ENCODE data around the gene PLA2G6. TPM values are rescaled to one million over a fixed set of nuclear protein-coding genes. Genes with fewer than 3 reads are reported as not detected.

The PLA2G6 gene
- total and polyA plus RNA-seq, 2 of the 8 experiments (the other 6 are each of a cell fraction or from before 2014, with no cell fraction given), result 13.2 to 21.0 TPM

DNA sequence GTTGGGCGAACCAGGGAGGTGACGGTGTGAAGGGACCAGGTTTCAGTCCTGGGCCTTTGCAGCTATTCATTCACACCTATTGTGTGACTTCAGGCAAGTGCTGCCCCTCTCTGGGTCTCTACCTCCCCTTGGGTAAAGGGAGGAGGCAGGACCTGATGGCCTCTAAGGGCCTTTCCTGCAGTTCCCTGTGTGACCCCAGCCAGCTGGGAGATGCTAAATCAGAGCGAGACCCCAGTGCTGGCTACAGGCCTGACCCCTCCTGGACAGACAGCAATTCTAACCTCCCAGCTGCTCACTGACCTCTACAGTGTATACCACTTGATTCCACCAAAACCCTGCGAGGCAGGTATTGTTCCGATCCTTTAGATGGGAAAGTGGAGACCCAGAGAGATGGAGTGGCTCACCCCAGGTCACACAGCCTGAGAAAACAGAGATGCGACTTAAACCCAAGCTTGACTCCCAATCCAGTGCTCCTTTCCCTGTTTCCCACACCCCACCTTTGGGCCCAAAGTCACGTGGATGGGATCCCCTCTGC is 26.3 kb upstream of the PLA2G6 start:
- Histone ChIP-seq H2AK5ac (ENCODE audit: low read depth, low read length) (no peak overlapping the region), H3K79me1 (ENCODE audit: low read depth, low read length) (peaks cover 3% of the 10 kb centered on the region; the same call in 1 of the 2 replicates), H2BK15ac (ENCODE audit: low read length) (no peak overlapping the region), H4K91ac (replicated peaks; ENCODE audit: insufficient read length, low read length) (no peak overlapping the region), H2BK12ac (ENCODE audit: low read depth, low read length) (peak overlapping the region; percentile 17; the same call in 1 of the 2 replicates), H3K27me3 (replicated peaks in 1 of 4; ENCODE audit: control insufficient read depth in 3 of 4, extremely low read depth in 1 of 4, insufficient read depth in 3 of 4, low read length in 3 of 4) (peaks cover 0 to 4% (median 3%) of the 10 kb centered on the region in 4 experiments; a peak in 5 of 7 replicates), H3K36me3 (ENCODE audit: control insufficient read depth in 2 of 4, insufficient read depth in 4 of 4, low read length in 3 of 4) (no peaks in the 10 kb centered on the region), H3K18ac (ENCODE audit: extremely low read depth, low read length) (no peak overlapping the region), H3K27ac (ENCODE audit: low read depth, low read length) (no peak overlapping the region), H4K8ac (ENCODE audit: extremely low read depth, insufficient read depth, low read length) (no peak overlapping the region), H3K79me2 (ENCODE audit: control insufficient read depth in 1 of 2, insufficient read depth in 2 of 2, low read length in 2 of 2) (peaks cover 2 to 21% of the 10 kb centered on the region in 2 experiments; a peak in 2 of 4 replicates), H3K14ac (ENCODE audit: insufficient read length) (no peak overlapping the region), H3K56ac (replicated peaks; ENCODE audit: insufficient read length, low read depth, low read length) (no peak overlapping the region), H4K5ac (ENCODE audit: insufficient read length, low read depth, low read length) (no peak overlapping the region), H3K23me2 (ENCODE audit: low read depth, low read length) (peaks cover 6% of the 10 kb centered on the region), H4K20me1 (replicated peaks in 1 of 2; ENCODE audit: control insufficient read depth in 1 of 2, insufficient read depth in 2 of 2, low read length in 2 of 2) (peaks cover 7 to 19% of the 10 kb centered on the region in 2 experiments), H2AFZ (ENCODE audit: low read length) (no peak overlapping the region), H3K4me2 (ENCODE audit: insufficient read depth in 1 of 2, low read depth in 2 of 2, low read length in 2 of 2) (no peak overlapping the region), H3K4ac (replicated peaks; ENCODE audit: insufficient read length, low read depth, low read length) (no peak overlapping the region), H3K9me3 (ENCODE audit: insufficient read depth in 2 of 2, low read depth in 1 of 2, low read length in 1 of 2) (no peaks in the 10 kb centered on the region), H2BK5ac (ENCODE audit: low read depth, low read length) (no peak overlapping the region), H2BK120ac (replicated peaks; ENCODE audit: low read depth, low read length) (no peak overlapping the region), H3K4me3 (ENCODE audit: extremely low read depth in 1 of 4, insufficient read depth in 2 of 4, low read depth in 3 of 4, low read length in 4 of 4) (no peak overlapping the region), H3K9ac (replicated peaks in 1 of 4; ENCODE audit: extremely low read depth in 1 of 4, low read depth in 3 of 4, low read length in 3 of 4) (no peak overlapping the region), H3K23ac (ENCODE audit: insufficient read length) (no peak overlapping the region), H3K4me1 (replicated peaks in 1 of 4; ENCODE audit: control insufficient read depth in 3 of 4, insufficient read depth in 4 of 4, low read length in 3 of 4) (peaks cover 0 to 10% (median 2%) of the 10 kb centered on the region in 4 experiments; a peak in 5 of 7 replicates), H2BK20ac (ENCODE audit: low read length) (no peak overlapping the region)
- 91% methylated on average over 7 of the region's 7 CpGs; no CpG with 5 or more reads in 1 of the 2 experiments for WGBS, 2 experiments (ENCODE audit: extremely low coverage in 1 of 2, insufficient coverage in 1 of 2, insufficient read length in 1 of 2, insufficient replicate concordance in 2 of 2, low coverage in 1 of 2, low lambda C conversion rate in 2 of 2, missing lambda C conversion rate in 1 of 2)
- POLR2A ChIA-PET (ENCODE audit: partially characterized antibody), result interaction anchor here (2.1 kb wide), 1 partner anchor 17 kb away, joined by 6 read pairs; no protein-coding TSS in a partner anchor
- DNase-seq (ENCODE audit: low read depth in 1 of 2, low spot score in 2 of 2) (no peak), FAIRE-seq (no peak)
- TF ChIP-seq, protein P1, sequence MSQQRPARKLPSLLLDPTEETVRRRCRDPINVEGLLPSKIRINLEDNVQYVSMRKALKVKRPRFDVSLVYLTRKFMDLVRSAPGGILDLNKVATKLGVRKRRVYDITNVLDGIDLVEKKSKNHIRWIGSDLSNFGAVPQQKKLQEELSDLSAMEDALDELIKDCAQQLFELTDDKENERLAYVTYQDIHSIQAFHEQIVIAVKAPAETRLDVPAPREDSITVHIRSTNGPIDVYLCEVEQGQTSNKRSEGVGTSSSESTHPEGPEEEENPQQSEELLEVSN (IDR thresholded peaks at IDR 0.05), result no peak
- TF ChIP-seq SIX5 (IDR thresholded peaks at IDR 0.05; ENCODE audit: low read depth, low read length) (no peak), SP4 (IDR thresholded peaks at IDR 0.05; ENCODE audit: low read length) (no peak), SP1 (IDR thresholded peaks at IDR 0.05; ENCODE audit: low read depth, low read length) (no peak), TCF12 (IDR thresholded peaks at IDR 0.05; ENCODE audit: low read depth, low read length) (no peak), BRCA1 (IDR thresholded peaks at IDR 0.05; ENCODE audit: low read depth, low read length) (no peak), BCL11A (IDR thresholded peaks at IDR 0.05; ENCODE audit: low read depth in 2 of 2, low read length in 2 of 2) (no peak), SAP30 (IDR thresholded peaks at IDR 0.05; ENCODE audit: insufficient read depth, insufficient replicate concordance, low read length) (no peak), JUN (IDR thresholded peaks at IDR 0.05; ENCODE audit: low read depth, low read length) (no peak)
- TF ChIP-seq, protein P2, sequence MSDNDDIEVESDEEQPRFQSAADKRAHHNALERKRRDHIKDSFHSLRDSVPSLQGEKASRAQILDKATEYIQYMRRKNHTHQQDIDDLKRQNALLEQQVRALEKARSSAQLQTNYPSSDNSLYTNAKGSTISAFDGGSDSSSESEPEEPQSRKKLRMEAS (IDR thresholded peaks at IDR 0.05), result no peak
- CTCF ChIA-PET (ENCODE audit: partially characterized antibody), result interaction anchor here (0.8 to 2.0 kb wide), 5 partner anchors 16 to 158 kb away, joined by 3 to 6 read pairs (median 3); no protein-coding TSS in a partner anchor
